K562 (cell line): ENCODE measurements around the gene GABRB2. TPM values are rescaled to one million over a fixed set of nuclear protein-coding genes. Genes with fewer than 3 reads are reported as not detected.

Experiments
- ATAC-seq: fragments of 200-7000 bp; cut with Tn5 transposase; 3 replicates; pipeline ENCODE4 v1.9.1; 2020; ENCODE audit warnings: moderate library complexity
- BruUV-seq: library from RNA; stranded (reverse); fragments of 400-500 nt; replicated peaks from 2 replicates; lab custom pipeline; 2021; lab: Mats Ljungman, UMichigan
- CTCF ChIA-PET: fragments of 300-600 bp; formaldehyde crosslinking; extraction: SDS; loops from one replicate; lab custom pipeline; 2021; ENCODE audit warnings: low intra/inter-chr PET ratio; lab: Yijun Ruan, JAX
- POLR2A ChIA-PET: fragments of 300-600, 350-650 bp; sonication (Branson Sonifier 250); formaldehyde crosslinking; extraction: SDS; loops from one replicate; lab custom pipeline; 2021; ENCODE audit warnings: antibody characterized with exemption, inconsistent platforms; lab: Yijun Ruan, JAX
- DNase-seq, 4 experiments: peaks; one replicate each; pipeline versions ENCODE4 v3.0.0 to v3.0.0-alpha.2; 2011 to 2018; ENCODE audit warnings: low spot score in 3 of 4, mixed read lengths in 3 of 4; ENCODE audit errors: extremely low read depth in 1 of 4
- FAIRE-seq: peaks from 2 replicates; lab custom pipeline; 2011; peaks lifted over from hg19 to GRCh38; lab: Jason Lieb, UNC
- H2AFZ ChIP-seq: 2 replicates; pipeline ENCODE4 v1.6.0; 2011; ENCODE audit warnings: low read depth, low read length, control low read depth, inconsistent platforms
- H3K27ac ChIP-seq: fragments of 200-600 bp; 3 replicates; pipeline ENCODE4 v1.8.0; 2011; ENCODE audit warnings: low read depth, mild to moderate bottlenecking, control low read depth, inconsistent platforms, low read length, moderate library complexity, mixed read lengths; ENCODE audit errors: extremely low read depth
- H3K27me3 ChIP-seq, 2 experiments: fragments of 300-600 bp in 1 of 2; 2 replicates in 1 of 2; 3 replicates in 1 of 2; pipeline versions ENCODE4 v1.6.0 to v1.8.0; 2011; ENCODE audit warnings: inconsistent platforms in 2 of 2, low read length in 2 of 2, mild to moderate bottlenecking in 1 of 2, mixed read lengths in 1 of 2, moderate library complexity in 1 of 2; ENCODE audit not compliant: control insufficient read depth in 2 of 2, insufficient read depth in 2 of 2
- H3K36me3 ChIP-seq: fragments of 300-600 bp; 3 replicates; pipeline ENCODE4 v1.8.0; 2011; ENCODE audit warnings: mild to moderate bottlenecking, low read length, inconsistent platforms; ENCODE audit not compliant: control insufficient read depth, insufficient read depth
- H3K4me1 ChIP-seq, 2 experiments: fragments of 200-600 bp in 1 of 2; replicated peaks in 1 of 2; 2 replicates in 1 of 2; 3 replicates in 1 of 2; pipeline versions ENCODE4 v1.5.1 to v1.8.0; 2011; ENCODE audit warnings: inconsistent platforms in 2 of 2, low read length in 2 of 2, mild to moderate bottlenecking in 1 of 2, mixed read lengths in 1 of 2, moderate library complexity in 1 of 2; ENCODE audit not compliant: control insufficient read depth in 2 of 2, insufficient read depth in 2 of 2
- H3K4me2 ChIP-seq: 2 replicates; pipeline ENCODE4 v1.6.1; 2011; ENCODE audit warnings: low read length, control low read depth, inconsistent platforms, mixed read lengths; ENCODE audit not compliant: insufficient read depth
- H3K4me3 ChIP-seq: fragments of 200-600 bp; sonication (generic), shearing (Covaris generic); 2 replicates; pipeline ENCODE4 v1.5.1; 2016; ENCODE audit warnings: control low read depth, inconsistent platforms
- H3K79me2 ChIP-seq: fragments of 200-600 bp; 3 replicates; pipeline ENCODE4 v1.8.0; 2011; ENCODE audit warnings: low read length, inconsistent platforms; ENCODE audit not compliant: control insufficient read depth, insufficient read depth
- H3K9ac ChIP-seq, 2 experiments: 2 replicates each; pipeline versions ENCODE4 v1.6.0 to v1.6.1; 2011; ENCODE audit warnings: low read depth in 2 of 2, low read length in 2 of 2, control low read depth in 1 of 2, inconsistent platforms in 1 of 2, mild to moderate bottlenecking in 1 of 2, mixed read lengths in 1 of 2; ENCODE audit not compliant: insufficient read depth in 1 of 2
- H3K9me1 ChIP-seq: one replicate; pipeline ENCODE4 v1.6.0; 2011; ENCODE audit warnings: inconsistent platforms, mild to moderate bottlenecking, low read length, moderate library complexity; ENCODE audit not compliant: control insufficient read depth, insufficient read depth
- H3K9me3 ChIP-seq: replicated peaks from 2 replicates; pipeline ENCODE4 v1.5.1; 2011; ENCODE audit warnings: low read depth, low read length, inconsistent platforms; ENCODE audit not compliant: control insufficient read depth, insufficient read depth
- H4K20me1 ChIP-seq: replicated peaks from 2 replicates; pipeline ENCODE4 v1.6.1; 2011; ENCODE audit warnings: low read length, inconsistent platforms, mixed read lengths; ENCODE audit not compliant: control insufficient read depth, insufficient read depth
- ETS2 ChIP-seq: IDR thresholded peaks from 2 replicates; pipeline ENCODE4 v1.6.1; 2016; ENCODE audit warnings: borderline replicate concordance, missing genetic modification characterization, mild to moderate bottlenecking, moderate library complexity, missing compliant biosample characterization; ENCODE audit not compliant: poor library complexity, severe bottlenecking
- GABPA ChIP-seq: fragments of 200-800 bp; sonication (Bioruptor generic); conservative IDR thresholded peaks from 2 replicates; pipeline ENCODE4 v1.6.1; 2016; ENCODE audit warnings: low read depth, missing genetic modification characterization, missing compliant biosample characterization
- MIER1 ChIP-seq: fragments of 450-650 bp; IDR thresholded peaks from 2 replicates; pipeline ENCODE4 v1.6.1; 2016; ENCODE audit warnings: antibody characterized with exemption, mild to moderate bottlenecking, low read depth
- NEUROD1 ChIP-seq: fragments of 150-350 bp; IDR thresholded peaks from 2 replicates; pipeline ENCODE4 v1.6.1; 2014; ENCODE audit warnings: borderline replicate concordance, low read length, low read depth; ENCODE audit not compliant: partially characterized antibody
- ZNF695 ChIP-seq: fragments of 450-650 bp; formaldehyde crosslinking; IDR thresholded peaks from 2 replicates; pipeline ENCODE4 v1.4.0; 2020; ENCODE audit warnings: mild to moderate bottlenecking, moderate library complexity
- ZNF764 ChIP-seq: fragments of 250-450 bp; sonication (Bioruptor Pico); IDR thresholded peaks from 2 replicates; pipeline ENCODE4 v1.4.0; 2020; ENCODE audit warnings: low read depth, mild to moderate bottlenecking, moderate library complexity
- WGBS: fragments of 100-300 bp; shearing (Covaris generic); methylation state at CpG from one replicate; pipeline ENCODE4 v1.1.6; 2016; ENCODE audit warnings: low coverage, mixed read lengths; ENCODE audit not compliant: insufficient coverage; ENCODE audit errors: missing lambda C conversion rate; 5-methylcytosine and 5-hydroxymethylcytosine counted together
- in situ Hi-C: fragments of 300-500 bp; cut with MboI; formaldehyde crosslinking; loops from 4 replicates; pipeline ENCODE4 v1.15.0; 2018; ENCODE audit warnings: inconsistent platforms, mixed read lengths
- intact Hi-C: fragments of 100-400 bp; cut with micrococcal nuclease; formaldehyde crosslinking; loops from 2 replicates; pipeline ENCODE4 v1.14.2; 2022
- polyA plus RNA-seq, 8 experiments: library from polyadenylated mRNA; depleted of rRNA in 4 of 8; stranded (reverse) in 5 of 8; unstranded in 3 of 8; fragments of >200 nt; fragmentation: Nextera tagmentation in 2 of 8; fragmentation: Illumina TruSeq in 1 of 8; extraction: Ambion mirVana in 2 of 8; extraction: Trizol in 1 of 8; gene quantifications; 2 replicates each; pipeline versions ENCODE4 v1.2.1 to v1.2.3, GENCODE V29; 2011 to 2014; ENCODE audit warnings: inconsistent platforms in 1 of 8, missing spikeins in 1 of 8
- total RNA-seq, 7 experiments: library from RNA; depleted of rRNA in 6 of 7; stranded (reverse); fragments of >200 nt in 6 of 7; fragmentation: Illumina TruSeq in 2 of 7; extraction: Trizol in 2 of 7; gene quantifications; 2 replicates each; pipeline versions ENCODE4 v1.2.1 to v1.2.3, GENCODE V29; 2011 to 2021; ENCODE audit warnings: low replicate concordance in 1 of 7
- TF ChIP-seq, protein P1 (sequence below): fragments of 250-450 bp; sonication (Bioruptor Pico); IDR thresholded peaks from 2 replicates; pipeline ENCODE4 v1.5.0; 2020; ENCODE audit warnings: mild to moderate bottlenecking
- TF ChIP-seq, protein P2 (sequence below): fragments of 250-450 bp; sonication (Bioruptor Pico); IDR thresholded peaks from 2 replicates; pipeline ENCODE4 v1.5.0; 2021; ENCODE audit warnings: mild to moderate bottlenecking, moderate library complexity
- TF ChIP-seq, protein P3 (sequence below): fragments of 450-650 bp; IDR thresholded peaks from 2 replicates; pipeline ENCODE4 v1.6.1; 2018; ENCODE audit not compliant: partially characterized antibody
- TF ChIP-seq, protein P4 (sequence below): fragments of 450-650 bp; IDR thresholded peaks from 2 replicates; pipeline ENCODE4 v1.6.1; 2018; ENCODE audit warnings: mild to moderate bottlenecking, low read depth; ENCODE audit not compliant: partially characterized antibody

GABRB2 gene
- total and polyA plus RNA-seq, 9 of the 15 experiments (the other 6 are each of a cell fraction or from before 2014, with no cell fraction given) = not detected

DNA sequence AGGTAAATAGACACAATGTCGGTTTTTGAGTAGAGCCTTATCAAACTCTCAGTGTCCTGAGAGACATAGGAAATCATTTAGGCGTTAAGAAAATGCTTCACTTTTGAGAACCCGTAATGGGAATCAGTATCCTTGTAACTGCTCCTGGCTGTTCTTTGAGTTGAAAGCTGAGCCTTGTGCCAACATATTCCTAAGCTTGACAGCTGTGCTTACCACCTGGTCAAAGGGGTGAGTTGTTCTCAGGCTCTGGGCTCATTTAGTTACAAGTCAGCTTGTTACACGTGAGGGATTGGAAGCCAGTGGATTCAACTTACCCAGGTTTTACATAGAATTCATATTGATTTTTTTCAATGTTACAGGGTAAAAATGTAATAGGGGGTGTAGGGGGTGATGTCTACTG lies 145.9 kb downstream of the GABRB2 start:
- no peaks in the 10 kb centered on the region for H3K4me1 ChIP-seq
- in situ Hi-C loops = no loop called here
- H2AFZ ChIP-seq = no peak overlapping the region
- CTCF ChIA-PET = no interaction called here
- H3K9me3 ChIP-seq = no peaks in the 10 kb centered on the region; the same call in 1 of the 2 replicates
- FAIRE-seq = no peak
- 2% methylated on average over 4 of the region's 4 CpGs for WGBS
- no peak for DNase-seq
- no peaks in the 10 kb centered on the region for H4K20me1 ChIP-seq
- ATAC-seq = no peak
- H3K79me2 ChIP-seq = no peaks in the 10 kb centered on the region
- no peak overlapping the region for H3K9ac ChIP-seq
- POLR2A ChIA-PET = no interaction called here
- no peaks in the 10 kb centered on the region for H3K27me3 ChIP-seq
- H3K9me1 ChIP-seq = no peaks in the 10 kb centered on the region
- no peaks in the 10 kb centered on the region for H3K36me3 ChIP-seq
- intact Hi-C loops = no loop called here
- no peak overlapping the region for H3K4me3 ChIP-seq
- no peak overlapping the region for H3K4me2 ChIP-seq
- no peak overlapping the region for H3K27ac ChIP-seq
- no TSS peak for BruUV-seq
- TF ChIP-seq ZNF695 = no peak
- TF ChIP-seq, protein P1, sequence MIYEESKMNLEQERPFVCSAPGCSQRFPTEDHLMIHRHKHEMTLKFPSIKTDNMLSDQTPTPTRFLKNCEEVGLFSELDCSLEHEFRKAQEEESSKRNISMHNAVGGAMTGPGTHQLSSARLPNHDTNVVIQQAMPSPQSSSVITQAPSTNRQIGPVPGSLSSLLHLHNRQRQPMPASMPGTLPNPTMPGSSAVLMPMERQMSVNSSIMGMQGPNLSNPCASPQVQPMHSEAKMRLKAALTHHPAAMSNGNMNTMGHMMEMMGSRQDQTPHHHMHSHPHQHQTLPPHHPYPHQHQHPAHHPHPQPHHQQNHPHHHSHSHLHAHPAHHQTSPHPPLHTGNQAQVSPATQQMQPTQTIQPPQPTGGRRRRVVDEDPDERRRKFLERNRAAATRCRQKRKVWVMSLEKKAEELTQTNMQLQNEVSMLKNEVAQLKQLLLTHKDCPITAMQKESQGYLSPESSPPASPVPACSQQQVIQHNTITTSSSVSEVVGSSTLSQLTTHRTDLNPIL = no peak
- TF ChIP-seq GABPA (tag) = no peak
- TF ChIP-seq, protein P2, sequence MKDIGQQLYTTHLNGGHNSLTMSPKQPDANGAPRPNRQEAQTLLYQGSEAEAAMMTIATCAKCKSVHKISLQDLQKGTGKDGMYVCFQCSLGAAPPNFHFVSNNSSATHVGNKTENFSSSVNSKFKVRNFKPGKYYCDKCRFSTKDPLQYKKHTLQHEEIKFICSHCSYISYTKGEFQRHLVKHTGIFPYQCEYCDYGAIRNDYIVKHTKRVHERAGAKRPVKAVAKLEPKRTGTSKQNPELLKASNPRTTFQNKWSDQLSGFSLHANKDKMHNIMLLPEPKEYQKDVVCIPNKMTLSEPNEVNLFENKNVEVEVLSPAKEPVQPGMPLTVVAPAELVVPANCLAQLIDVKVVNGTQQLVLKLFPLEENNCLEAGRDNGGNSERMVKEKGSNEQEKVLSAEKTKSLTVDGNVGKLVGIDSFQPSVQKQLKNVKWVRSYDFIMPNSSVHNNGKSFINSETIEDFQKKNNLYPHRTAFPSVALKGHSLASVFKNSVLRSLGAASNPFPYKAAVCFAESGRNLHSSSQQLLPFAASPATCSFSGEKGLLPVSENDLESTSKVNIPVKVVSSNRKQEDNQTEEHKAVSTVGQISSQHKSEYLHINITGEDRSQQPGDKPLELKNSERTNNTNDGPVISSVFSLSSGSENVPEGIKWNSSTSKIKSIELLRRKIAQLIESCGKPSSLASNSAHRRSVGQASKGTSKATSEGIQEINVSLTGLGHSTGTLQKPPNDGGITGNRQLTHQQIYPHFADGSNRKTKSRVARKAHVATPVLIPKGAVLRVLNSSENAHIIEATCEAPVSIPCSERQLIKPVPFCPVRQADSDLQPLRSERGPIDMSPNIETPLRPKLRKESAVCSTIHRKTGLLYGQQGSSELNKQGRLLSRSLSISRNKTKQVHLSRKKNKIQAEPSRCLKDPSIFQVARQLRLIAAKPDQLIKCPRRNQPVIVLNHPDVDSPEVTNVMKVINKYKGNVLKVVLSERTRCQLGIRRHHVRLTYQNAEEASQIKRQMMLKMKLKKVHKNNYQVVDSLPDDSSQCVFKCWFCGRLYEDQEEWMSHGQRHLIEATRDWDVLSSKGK (CRISPR knock-in tag) = no peak
- TF ChIP-seq ZNF764 (CRISPR knock-in tag) = no peak
- TF ChIP-seq ETS2 (tag) = no peak
- TF ChIP-seq NEUROD1 = no peak
- TF ChIP-seq, protein P3, sequence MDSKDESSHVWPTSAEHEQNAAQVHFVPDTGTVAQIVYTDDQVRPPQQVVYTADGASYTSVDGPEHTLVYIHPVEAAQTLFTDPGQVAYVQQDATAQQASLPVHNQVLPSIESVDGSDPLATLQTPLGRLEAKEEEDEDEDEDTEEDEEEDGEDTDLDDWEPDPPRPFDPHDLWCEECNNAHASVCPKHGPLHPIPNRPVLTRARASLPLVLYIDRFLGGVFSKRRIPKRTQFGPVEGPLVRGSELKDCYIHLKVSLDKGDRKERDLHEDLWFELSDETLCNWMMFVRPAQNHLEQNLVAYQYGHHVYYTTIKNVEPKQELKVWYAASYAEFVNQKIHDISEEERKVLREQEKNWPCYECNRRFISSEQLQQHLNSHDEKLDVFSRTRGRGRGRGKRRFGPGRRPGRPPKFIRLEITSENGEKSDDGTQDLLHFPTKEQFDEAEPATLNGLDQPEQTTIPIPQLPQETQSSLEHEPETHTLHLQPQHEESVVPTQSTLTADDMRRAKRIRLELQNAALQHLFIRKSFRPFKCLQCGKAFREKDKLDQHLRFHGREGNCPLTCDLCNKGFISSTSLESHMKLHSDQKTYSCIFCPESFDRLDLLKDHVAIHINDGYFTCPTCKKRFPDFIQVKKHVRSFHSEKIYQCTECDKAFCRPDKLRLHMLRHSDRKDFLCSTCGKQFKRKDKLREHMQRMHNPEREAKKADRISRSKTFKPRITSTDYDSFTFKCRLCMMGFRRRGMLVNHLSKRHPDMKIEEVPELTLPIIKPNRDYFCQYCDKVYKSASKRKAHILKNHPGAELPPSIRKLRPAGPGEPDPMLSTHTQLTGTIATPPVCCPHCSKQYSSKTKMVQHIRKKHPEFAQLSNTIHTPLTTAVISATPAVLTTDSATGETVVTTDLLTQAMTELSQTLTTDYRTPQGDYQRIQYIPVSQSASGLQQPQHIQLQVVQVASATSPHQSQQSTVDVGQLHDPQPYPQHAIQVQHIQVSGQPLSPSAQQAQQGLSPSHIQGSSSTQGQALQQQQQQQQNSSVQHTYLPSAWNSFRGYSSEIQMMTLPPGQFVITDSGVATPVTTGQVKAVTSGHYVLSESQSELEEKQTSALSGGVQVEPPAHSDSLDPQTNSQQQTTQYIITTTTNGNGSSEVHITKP = no peak
- TF ChIP-seq, protein P4, sequence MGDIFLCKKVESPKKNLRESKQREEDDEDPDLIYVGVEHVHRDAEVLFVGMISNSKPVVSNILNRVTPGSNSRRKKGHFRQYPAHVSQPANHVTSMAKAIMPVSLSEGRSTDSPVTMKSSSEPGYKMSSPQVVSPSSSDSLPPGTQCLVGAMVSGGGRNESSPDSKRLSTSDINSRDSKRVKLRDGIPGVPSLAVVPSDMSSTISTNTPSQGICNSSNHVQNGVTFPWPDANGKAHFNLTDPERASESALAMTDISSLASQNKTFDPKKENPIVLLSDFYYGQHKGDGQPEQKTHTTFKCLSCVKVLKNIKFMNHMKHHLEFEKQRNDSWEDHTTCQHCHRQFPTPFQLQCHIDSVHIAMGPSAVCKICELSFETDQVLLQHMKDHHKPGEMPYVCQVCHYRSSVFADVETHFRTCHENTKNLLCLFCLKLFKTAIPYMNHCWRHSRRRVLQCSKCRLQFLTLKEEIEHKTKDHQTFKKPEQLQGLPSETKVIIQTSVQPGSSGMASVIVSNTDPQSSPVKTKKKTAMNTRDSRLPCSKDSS = no peak
- no peak for TF ChIP-seq MIER1
